Right renal pelvis (tissue), 4 donors: ENCODE data around the gene LRIT1. TPM values are rescaled to one million over a fixed set of nuclear protein-coding genes. Genes with fewer than 3 reads are reported as not detected.

Experiments used
- DNase-seq, 4 donors: peaks; one replicate each; pipeline ENCODE4 v3.0.0-alpha.2; 2013; ENCODE audit warnings: low read depth in 4 of 4, low spot score in 3 of 4, missing footprints in 1 of 4
- polyA plus RNA-seq, 4 donors: library from polyadenylated mRNA; unstranded; fragments of 120-200 nt; gene quantifications; one replicate each; pipeline ENCODE4 v1.2.1, GENCODE V29; 2013; ENCODE audit not compliant: insufficient read length in 4 of 4

The LRIT1 gene
- polyA plus RNA-seq, 4 donors, result not detected

GRCh38 chr10:84214612-84215235 lies 26.6 kb downstream of the LRIT1 start:
- no peak for DNase-seq

- no peak for DNase-seq
Measured at GRCh38 chr10:84214046-84214572, 27.2 kb downstream of the LRIT1 start.

- no peak for DNase-seq
Measured at GRCh38 chr10:84213076-84213475, 28.3 kb downstream of the LRIT1 start.

GRCh38 chr10:84212014-84212413 lies 29.3 kb downstream of the LRIT1 start:
- DNase-seq, result no peak

- DNase-seq, result no peak
Measured at GRCh38 chr10:84211566-84211965, 29.8 kb downstream of the LRIT1 start.

GRCh38 chr10:84208023-84208422 lies 33.3 kb downstream of the LRIT1 start:
- DNase-seq, result no peak

- DNase-seq, result no peak
Measured at GRCh38 chr10:84205853-84206525, 35.4 kb downstream of the LRIT1 start.

GRCh38 chr10:84205049-84205852 lies 36.1 kb downstream of the LRIT1 start:
- no peak for DNase-seq

GRCh38 chr10:84204610-84205009 lies 36.7 kb downstream of the LRIT1 start:
- DNase-seq, result no peak

- DNase-seq, result no peak
Measured at GRCh38 chr10:84204122-84204521, 37.2 kb downstream of the LRIT1 start.

GRCh38 chr10:84202349-84202748 lies 39.0 kb downstream of the LRIT1 start:
- no peak for DNase-seq

GRCh38 chr10:84201682-84202081 lies 39.7 kb downstream of the LRIT1 start:
- DNase-seq, result no peak

- DNase-seq, result no peak
Measured at GRCh38 chr10:84201244-84201606, 40.1 kb downstream of the LRIT1 start.

GRCh38 chr10:84200537-84201243 lies 40.7 kb downstream of the LRIT1 start:
- DNase-seq, result no peak

GRCh38 chr10:84198206-84198915 lies 43.0 kb downstream of the LRIT1 start:
- DNase-seq, result no peak

- no peak for DNase-seq
Measured at GRCh38 chr10:84197643-84198042, 43.7 kb downstream of the LRIT1 start.

- DNase-seq, result no peak
Measured at GRCh38 chr10:84196941-84197340, 44.4 kb downstream of the LRIT1 start.

- DNase-seq, result no peak
Measured at GRCh38 chr10:84196083-84196482, 45.3 kb downstream of the LRIT1 start.

- no peak for DNase-seq
Measured at GRCh38 chr10:84195044-84195830, 46.1 kb downstream of the LRIT1 start.
